ENCODE data around the gene LYG1. TPM values are rescaled to one million over a fixed set of nuclear protein-coding genes. Genes with fewer than 3 reads are reported as not detected.
"Not testable (repeated sequence)": the region's sequence is repeated elsewhere in the genome, so short reads cannot be mapped to it uniquely, and the experiment has no call there.

LYG1 gene
- total RNA-seq, 1 donor from 2014 or later = 3.3 TPM

- Mint-ChIP-seq H3K4me1 (ENCODE audit: low read depth) (no peaks in the 10 kb centered on the region), H3K36me3 (ENCODE audit: insufficient read depth) (peaks cover 24% of the 10 kb centered on the region)
These were observed 24.4 kb upstream of the LYG1 start for GRCh38 chr2:99325384-99325783.

DNA sequence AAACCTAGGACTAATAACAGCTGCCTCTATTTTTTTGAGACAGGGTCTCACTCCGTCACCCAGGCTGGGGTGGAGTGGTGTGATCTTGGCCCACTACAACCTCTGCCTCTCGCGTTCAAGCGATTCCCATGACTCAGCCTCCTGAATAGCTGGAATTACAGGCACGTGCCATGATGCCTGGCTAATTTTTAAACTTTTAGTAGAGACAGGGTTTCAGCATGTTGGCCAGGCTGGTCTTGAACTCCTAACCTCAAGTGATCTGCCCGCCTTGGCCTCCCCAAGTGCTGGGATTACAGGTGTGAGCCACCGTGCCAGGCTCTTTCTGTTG lies 16.8 kb upstream of the LYG1 start:
- H3K36me3 Mint-ChIP-seq (ENCODE audit: insufficient read depth) = peaks cover 18% of the 10 kb centered on the region
- DNase-seq (ENCODE audit: low spot score, unreplicated experiment); H3K4me3 Mint-ChIP-seq (ENCODE audit: low read depth); H3K27me3 Mint-ChIP-seq; H3K4me1 Mint-ChIP-seq (ENCODE audit: low read depth); H3K27ac Mint-ChIP-seq; H3K9me3 Mint-ChIP-seq (ENCODE audit: low read depth): not testable (repeated sequence)

More at GRCh38 chr2:99325384-99325783, 24.4 kb upstream of the LYG1 start:
- Mint-ChIP-seq H3K27ac (no peak overlapping the region), H3K9me3 (ENCODE audit: low read depth) (no peaks in the 10 kb centered on the region), H3K4me3 (ENCODE audit: low read depth) (no peak overlapping the region), H3K27me3 (no peaks in the 10 kb centered on the region)
- TF ChIP-seq, protein P1, sequence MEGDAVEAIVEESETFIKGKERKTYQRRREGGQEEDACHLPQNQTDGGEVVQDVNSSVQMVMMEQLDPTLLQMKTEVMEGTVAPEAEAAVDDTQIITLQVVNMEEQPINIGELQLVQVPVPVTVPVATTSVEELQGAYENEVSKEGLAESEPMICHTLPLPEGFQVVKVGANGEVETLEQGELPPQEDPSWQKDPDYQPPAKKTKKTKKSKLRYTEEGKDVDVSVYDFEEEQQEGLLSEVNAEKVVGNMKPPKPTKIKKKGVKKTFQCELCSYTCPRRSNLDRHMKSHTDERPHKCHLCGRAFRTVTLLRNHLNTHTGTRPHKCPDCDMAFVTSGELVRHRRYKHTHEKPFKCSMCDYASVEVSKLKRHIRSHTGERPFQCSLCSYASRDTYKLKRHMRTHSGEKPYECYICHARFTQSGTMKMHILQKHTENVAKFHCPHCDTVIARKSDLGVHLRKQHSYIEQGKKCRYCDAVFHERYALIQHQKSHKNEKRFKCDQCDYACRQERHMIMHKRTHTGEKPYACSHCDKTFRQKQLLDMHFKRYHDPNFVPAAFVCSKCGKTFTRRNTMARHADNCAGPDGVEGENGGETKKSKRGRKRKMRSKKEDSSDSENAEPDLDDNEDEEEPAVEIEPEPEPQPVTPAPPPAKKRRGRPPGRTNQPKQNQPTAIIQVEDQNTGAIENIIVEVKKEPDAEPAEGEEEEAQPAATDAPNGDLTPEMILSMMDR (IDR thresholded peaks at IDR 0.05; ENCODE audit: unreplicated experiment) = no peak
- no peak for DNase-seq (ENCODE audit: low spot score, unreplicated experiment)

DNA sequence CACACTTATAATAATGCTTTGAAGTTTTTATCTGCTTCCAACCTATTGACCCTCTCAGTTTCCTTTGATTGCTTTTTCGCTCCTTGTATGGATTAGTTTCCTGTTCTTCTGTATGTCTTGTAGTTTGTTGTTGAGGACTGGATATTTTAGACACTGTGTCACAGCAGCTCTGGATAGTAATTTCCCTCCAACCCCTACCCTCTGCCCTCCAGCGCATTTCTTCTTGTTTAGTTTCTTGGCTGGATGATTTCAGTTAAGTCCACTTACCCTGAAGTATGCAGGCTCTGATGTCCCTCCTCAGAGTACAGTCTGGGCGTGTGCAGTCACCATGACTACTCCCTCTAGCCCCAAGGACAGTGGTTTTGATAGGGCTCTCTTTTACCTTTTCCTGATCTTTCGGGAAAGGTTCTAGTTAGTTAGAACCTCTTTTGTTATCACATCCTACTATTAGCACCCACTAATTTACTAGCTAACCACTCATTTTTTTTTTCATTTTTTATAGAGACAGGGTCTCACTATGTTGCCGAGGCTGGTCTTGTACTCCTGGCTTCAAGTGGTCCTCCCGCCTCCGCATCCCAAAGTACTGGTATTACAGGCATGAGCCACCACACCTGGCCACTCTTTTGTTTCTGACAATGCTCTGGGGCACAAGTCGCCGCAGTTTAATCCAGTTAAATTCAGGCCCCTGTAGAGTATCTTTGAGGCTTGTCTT lies 16.3 kb upstream of the LYG1 start:
- no peak for DNase-seq (ENCODE audit: low spot score, unreplicated experiment)
- no peak overlapping the region for H3K4me3 Mint-ChIP-seq (ENCODE audit: low read depth)
- H3K9me3 Mint-ChIP-seq (ENCODE audit: low read depth) = no peaks in the 10 kb centered on the region
- no peaks in the 10 kb centered on the region for H3K27me3 Mint-ChIP-seq
- peaks cover 20% of the 10 kb centered on the region for H3K36me3 Mint-ChIP-seq (ENCODE audit: insufficient read depth)
- no peaks in the 10 kb centered on the region for H3K4me1 Mint-ChIP-seq (ENCODE audit: low read depth)
- TF ChIP-seq, protein P1 (IDR thresholded peaks at IDR 0.05; ENCODE audit: unreplicated experiment) = no peak
- H3K27ac Mint-ChIP-seq = no peak overlapping the region

- peaks cover 3% of the 10 kb centered on the region for H3K36me3 Mint-ChIP-seq (ENCODE audit: insufficient read depth)
- no peaks in the 10 kb centered on the region for H3K9me3 Mint-ChIP-seq (ENCODE audit: low read depth)
- no peaks in the 10 kb centered on the region for H3K27me3 Mint-ChIP-seq
- DNase-seq (ENCODE audit: low spot score, unreplicated experiment) = no peak
- TF ChIP-seq, protein P1 (IDR thresholded peaks at IDR 0.05; ENCODE audit: unreplicated experiment) = no peak
- no peaks in the 10 kb centered on the region for H3K4me1 Mint-ChIP-seq (ENCODE audit: low read depth)
- no peak overlapping the region for H3K4me3 Mint-ChIP-seq (ENCODE audit: low read depth)
- H3K27ac Mint-ChIP-seq = no peak overlapping the region
These were observed 1.4 kb downstream of the LYG1 start for GRCh38 chr2:99299580-99299979.

- H3K4me3 Mint-ChIP-seq (ENCODE audit: low read depth) = no peak overlapping the region
- DNase-seq (ENCODE audit: low spot score, unreplicated experiment) = no peak
- H3K4me1 Mint-ChIP-seq (ENCODE audit: low read depth) = no peaks in the 10 kb centered on the region
- H3K27me3 Mint-ChIP-seq = no peaks in the 10 kb centered on the region
- peaks cover 2% of the 10 kb centered on the region for H3K36me3 Mint-ChIP-seq (ENCODE audit: insufficient read depth)
- TF ChIP-seq, protein P1 (IDR thresholded peaks at IDR 0.05; ENCODE audit: unreplicated experiment) = no peak
- no peaks in the 10 kb centered on the region for H3K9me3 Mint-ChIP-seq (ENCODE audit: low read depth)
- no peak overlapping the region for H3K27ac Mint-ChIP-seq
These were observed 3.0 kb downstream of the LYG1 start for GRCh38 chr2:99297994-99298393.

DNA sequence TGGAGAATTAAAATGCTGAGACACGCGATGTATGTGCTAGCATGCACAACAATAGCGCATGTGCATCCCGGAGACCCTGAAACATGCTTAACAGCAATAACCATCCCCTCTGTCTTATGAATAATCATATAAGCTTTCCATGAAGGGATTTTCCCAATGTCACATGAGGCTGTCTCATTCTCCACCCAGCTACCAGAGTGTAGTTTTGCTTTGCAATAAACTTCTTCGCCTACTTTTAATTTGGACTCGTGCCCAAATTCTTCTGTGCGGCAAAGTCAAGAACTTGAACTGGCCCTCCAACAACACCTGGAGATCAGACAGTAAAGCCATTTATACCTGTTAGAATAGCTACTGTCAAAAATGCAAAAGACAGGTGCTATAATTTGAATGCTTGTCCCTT lies 15.5 kb downstream of the LYG1 start:
- Mint-ChIP-seq H3K27me3 (no peaks in the 10 kb centered on the region), H3K36me3 (ENCODE audit: insufficient read depth) (peaks cover 7% of the 10 kb centered on the region), H3K9me3 (ENCODE audit: low read depth) (peaks cover under 1% of the 10 kb centered on the region), H3K4me1 (ENCODE audit: low read depth) (no peaks in the 10 kb centered on the region), H3K27ac (no peak overlapping the region), H3K4me3 (ENCODE audit: low read depth) (no peak overlapping the region)
- TF ChIP-seq, protein P1 (IDR thresholded peaks at IDR 0.05; ENCODE audit: unreplicated experiment) = no peak
- DNase-seq (ENCODE audit: low spot score, unreplicated experiment) = no peak

Data from progenitor cell of endocrine pancreas (in vitro differentiated cells).